Cardiac fibroblast (primary cell): ENCODE measurements around the gene DRD2.

Source experiments
- DNase-seq, 2 donors: peaks; one replicate each; pipeline versions ENCODE4 v3.0.0 to v3.0.0-alpha.2; 2010; ENCODE audit warnings: low read depth in 2 of 2
- H3K4me3 ChIP-seq, 2 donors: replicated peaks in 1 of 2; 1 replicate in 1 of 2; 2 replicates in 1 of 2; pipeline ENCODE4 v1.5.1; 2011; ENCODE audit warnings: low read depth in 2 of 2, low read length in 2 of 2, mild to moderate bottlenecking in 2 of 2, moderate library complexity in 1 of 2
- TF ChIP-seq, protein P1 (sequence below): IDR thresholded peaks from one replicate; pipeline ENCODE4 v1.5.1; 2011; ENCODE audit warnings: low read depth, mild to moderate bottlenecking, low read length, inconsistent platforms

DRD2 gene

DNA sequence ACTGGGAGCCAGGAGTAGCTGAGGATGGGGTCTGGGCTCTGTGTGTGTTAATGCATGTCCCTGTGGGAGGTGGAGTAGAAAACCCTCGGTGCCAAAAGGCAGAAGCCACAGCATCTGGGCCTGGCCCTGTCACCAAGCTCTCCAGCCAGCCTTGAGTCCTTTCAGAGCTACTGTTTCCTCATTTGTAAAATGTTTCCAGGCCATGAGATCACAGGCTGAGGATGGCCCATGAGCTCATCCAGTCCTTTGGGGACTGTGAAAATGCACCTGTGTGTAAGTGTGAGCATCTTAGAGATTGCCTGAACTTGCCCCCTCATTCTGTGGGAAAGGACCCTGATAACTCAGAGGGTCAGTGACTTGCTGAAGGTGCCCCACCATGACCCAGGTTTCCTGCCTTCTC, 78.5 kb downstream of the DRD2 start:
- DNase-seq: no peak
- H3K4me3 ChIP-seq: no peak overlapping the region
- TF ChIP-seq, protein P1, sequence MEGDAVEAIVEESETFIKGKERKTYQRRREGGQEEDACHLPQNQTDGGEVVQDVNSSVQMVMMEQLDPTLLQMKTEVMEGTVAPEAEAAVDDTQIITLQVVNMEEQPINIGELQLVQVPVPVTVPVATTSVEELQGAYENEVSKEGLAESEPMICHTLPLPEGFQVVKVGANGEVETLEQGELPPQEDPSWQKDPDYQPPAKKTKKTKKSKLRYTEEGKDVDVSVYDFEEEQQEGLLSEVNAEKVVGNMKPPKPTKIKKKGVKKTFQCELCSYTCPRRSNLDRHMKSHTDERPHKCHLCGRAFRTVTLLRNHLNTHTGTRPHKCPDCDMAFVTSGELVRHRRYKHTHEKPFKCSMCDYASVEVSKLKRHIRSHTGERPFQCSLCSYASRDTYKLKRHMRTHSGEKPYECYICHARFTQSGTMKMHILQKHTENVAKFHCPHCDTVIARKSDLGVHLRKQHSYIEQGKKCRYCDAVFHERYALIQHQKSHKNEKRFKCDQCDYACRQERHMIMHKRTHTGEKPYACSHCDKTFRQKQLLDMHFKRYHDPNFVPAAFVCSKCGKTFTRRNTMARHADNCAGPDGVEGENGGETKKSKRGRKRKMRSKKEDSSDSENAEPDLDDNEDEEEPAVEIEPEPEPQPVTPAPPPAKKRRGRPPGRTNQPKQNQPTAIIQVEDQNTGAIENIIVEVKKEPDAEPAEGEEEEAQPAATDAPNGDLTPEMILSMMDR: no peak

DNA sequence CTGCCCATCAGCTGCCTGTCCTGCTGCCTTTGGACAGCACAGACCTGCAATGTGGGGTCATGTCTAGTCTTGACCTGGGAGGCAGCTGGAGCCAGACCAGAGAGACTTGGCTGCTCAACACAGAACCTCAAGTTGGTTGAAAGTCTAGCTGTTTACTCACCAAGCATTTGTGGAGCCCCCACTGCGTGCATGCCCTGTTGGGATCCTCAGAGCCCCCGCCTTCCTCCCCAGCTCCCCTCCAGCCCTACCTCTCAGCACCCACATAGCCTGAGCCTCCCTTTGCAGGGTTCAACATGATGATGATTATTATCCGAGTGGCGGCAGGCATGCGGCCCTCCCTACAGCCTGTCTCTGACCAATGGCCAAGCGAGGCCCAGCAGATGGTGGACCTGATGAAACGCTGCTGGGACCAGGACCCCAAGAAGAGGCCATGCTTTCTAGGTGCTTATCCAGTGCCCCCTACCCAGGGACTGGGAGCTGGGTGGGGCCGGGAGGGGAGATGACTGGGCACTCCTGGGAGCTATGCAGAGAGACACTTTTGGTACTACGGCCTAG, 79.3 kb downstream of the DRD2 start:
- H3K4me3 ChIP-seq: no peak overlapping the region
- TF ChIP-seq, protein P1: no peak
- DNase-seq: no peak

DNA sequence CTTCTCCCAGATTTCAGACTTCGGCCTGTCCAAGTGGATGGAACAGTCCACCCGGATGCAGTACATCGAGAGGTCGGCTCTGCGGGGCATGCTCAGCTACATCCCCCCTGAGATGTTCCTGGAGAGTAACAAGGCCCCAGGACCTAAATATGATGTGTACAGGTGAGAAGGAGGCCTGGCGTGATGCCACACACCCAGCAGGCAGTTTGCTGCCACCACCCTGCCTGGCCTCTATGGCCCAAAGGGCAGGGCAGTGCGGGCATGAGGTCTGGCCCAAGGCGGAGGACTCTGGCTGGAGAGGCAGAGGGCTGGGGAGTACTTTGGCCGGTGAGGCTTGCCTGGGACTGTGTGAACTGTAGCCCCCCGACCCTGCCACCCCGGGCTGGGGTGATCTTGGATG, 80.3 kb downstream of the DRD2 start:
- TF ChIP-seq, protein P1: no peak
- no peak for DNase-seq
- H3K4me3 ChIP-seq: no peak overlapping the region

DNA sequence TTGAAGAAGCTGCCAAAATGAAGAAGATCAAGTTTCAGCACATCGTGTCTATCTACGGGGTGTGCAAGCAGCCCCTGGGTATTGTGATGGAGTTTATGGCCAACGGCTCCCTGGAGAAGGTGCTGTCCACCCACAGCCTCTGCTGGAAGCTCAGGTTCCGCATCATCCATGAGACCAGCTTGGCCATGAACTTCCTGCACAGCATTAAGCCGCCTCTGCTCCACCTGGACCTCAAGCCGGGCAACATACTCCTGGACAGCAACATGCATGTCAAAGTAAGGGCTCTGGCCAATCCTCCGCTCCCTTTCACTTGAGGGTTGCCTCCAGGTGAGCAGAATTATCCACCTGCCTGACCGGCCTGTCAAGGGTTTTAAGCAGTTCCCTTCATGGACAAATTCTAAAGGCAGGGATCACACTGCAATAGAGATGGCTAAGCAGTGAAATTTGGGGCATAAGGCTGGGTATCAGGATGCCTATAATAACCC, 81.7 kb downstream of the DRD2 start:
- no peak overlapping the region for H3K4me3 ChIP-seq
- DNase-seq: no peak
- TF ChIP-seq, protein P1: no peak

DNA sequence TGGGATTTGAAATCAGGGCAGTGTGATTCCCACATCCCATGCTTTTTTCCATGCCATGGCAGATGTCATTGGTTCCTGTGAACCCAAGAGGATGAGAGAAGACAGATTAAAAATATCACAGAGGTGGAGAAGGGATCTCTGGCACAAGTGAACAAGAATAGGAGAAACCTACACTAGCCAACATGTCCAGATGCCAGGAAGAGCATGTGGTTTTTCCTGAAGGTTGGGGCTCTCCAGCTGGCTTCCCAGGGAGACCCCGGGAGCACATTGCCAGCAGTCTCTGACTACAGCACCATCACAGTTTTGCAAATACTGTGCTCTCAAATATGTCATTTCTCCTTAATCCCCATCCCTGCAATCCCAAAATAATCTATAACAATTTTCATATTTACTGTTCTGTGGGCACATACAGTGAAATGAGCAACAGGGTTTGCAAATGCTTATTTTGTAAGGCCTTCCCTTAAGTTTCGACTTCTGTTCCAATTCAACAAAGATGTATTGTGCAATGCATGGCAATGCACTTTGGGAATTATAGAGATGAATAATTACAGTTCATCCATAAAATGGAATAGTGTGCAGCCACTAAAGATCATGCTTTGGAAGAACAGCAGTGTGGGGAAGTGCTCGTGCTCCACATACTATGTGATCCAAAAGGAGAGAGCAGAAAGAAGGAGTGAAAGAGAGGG, 82.8 kb downstream of the DRD2 start:
- TF ChIP-seq, protein P1: no peak
- H3K4me3 ChIP-seq: no peak overlapping the region
- DNase-seq: no peak

DNA sequence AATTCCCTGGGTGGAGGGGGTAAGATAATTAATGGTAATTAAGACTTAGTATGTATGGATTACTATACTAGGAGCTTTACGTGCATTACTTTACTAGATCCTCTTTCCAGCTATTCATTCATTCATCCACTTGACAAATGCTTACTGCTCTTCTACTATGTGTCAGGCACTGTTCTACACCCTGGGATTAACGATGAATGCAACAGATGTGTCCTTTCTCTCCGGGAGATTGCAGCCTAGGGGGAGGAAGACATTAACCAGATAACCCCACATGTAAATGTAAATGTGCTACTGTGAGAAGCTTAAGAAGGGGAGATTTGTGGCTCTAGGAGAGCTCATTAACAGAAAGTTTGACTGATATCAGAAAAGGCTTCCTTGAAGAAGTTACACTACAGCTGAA, 85.9 kb downstream of the DRD2 start:
- DNase-seq: no peak

More for the DNA sequence above, 85.9 kb downstream of the DRD2 start:
- no peak overlapping the region for H3K4me3 ChIP-seq
- TF ChIP-seq, protein P1: no peak
